HTR-8/SVneo (cell line): ENCODE data around the gene PCDHGC3.

ENCODE experiments used
- DNase-seq: peaks from one replicate; pipeline ENCODE4 v3.0.0; 2011; ENCODE audit warnings: low spot score, mixed read lengths; ENCODE audit not compliant: insufficient read length
- FAIRE-seq: peaks from 2 replicates; lab custom pipeline; 2011; peaks lifted over from hg19 to GRCh38; lab: Jason Lieb, UNC

Gene PCDHGC3

GRCh38 chr5:141506381-141507155 lies 30.8 kb downstream of the PCDHGC3 start:
- FAIRE-seq = no peak
- no peak for DNase-seq

GRCh38 chr5:141507387-141508091 lies 31.8 kb downstream of the PCDHGC3 start:
- FAIRE-seq (peak; percentile 33), DNase-seq (no peak)

- FAIRE-seq = peak; percentile 4
- no peak for DNase-seq
Measured at GRCh38 chr5:141508440-141508797, 32.7 kb downstream of the PCDHGC3 start.

- DNase-seq = peak; percentile 78
- peak; percentile 42 for FAIRE-seq
Measured at GRCh38 chr5:141508798-141509611, 33.2 kb downstream of the PCDHGC3 start.

GRCh38 chr5:141510160-141510559 lies 34.4 kb downstream of the PCDHGC3 start:
- FAIRE-seq = no peak
- no peak for DNase-seq

GRCh38 chr5:141510850-141511601 lies 35.3 kb downstream of the PCDHGC3 start:
- FAIRE-seq (no peak), DNase-seq (no peak)

- DNase-seq = no peak
- FAIRE-seq = no peak
Measured at GRCh38 chr5:141511771-141512325, 36.1 kb downstream of the PCDHGC3 start.

- no peak for DNase-seq
- FAIRE-seq = no peak
Measured at GRCh38 chr5:141512390-141512910, 36.7 kb downstream of the PCDHGC3 start.

GRCh38 chr5:141512911-141513626 lies 37.3 kb downstream of the PCDHGC3 start:
- no peak for DNase-seq
- peak; percentile 74 for FAIRE-seq

GRCh38 chr5:141513627-141514329 lies 38.0 kb downstream of the PCDHGC3 start:
- DNase-seq (peak; percentile 20), FAIRE-seq (peak; percentile 69)

- DNase-seq = peak; percentile 57
- no peak for FAIRE-seq
Measured at GRCh38 chr5:141514330-141515133, 38.8 kb downstream of the PCDHGC3 start.

GRCh38 chr5:141515141-141515540 lies 39.4 kb downstream of the PCDHGC3 start:
- no peak for DNase-seq
- no peak for FAIRE-seq

- FAIRE-seq = no peak
Measured at GRCh38 chr5:141515946-141516671, 40.3 kb downstream of the PCDHGC3 start.

GRCh38 chr5:141516672-141517025 lies 40.9 kb downstream of the PCDHGC3 start:
- FAIRE-seq (no peak), DNase-seq (no peak)

More at GRCh38 chr5:141515946-141516671, 40.3 kb downstream of the PCDHGC3 start:
- no peak for DNase-seq

GRCh38 chr5:141517312-141517711 lies 41.5 kb downstream of the PCDHGC3 start:
- FAIRE-seq (no peak), DNase-seq (no peak)

- DNase-seq (no peak), FAIRE-seq (no peak)
Measured at GRCh38 chr5:141517880-141518617, 42.3 kb downstream of the PCDHGC3 start.
